Thyroid gland (tissue), 4 donors: ENCODE results near the gene NEMP1.

Experiments
- POLR2A ChIP-seq, 2 donors: fragments of 450-650 bp; IDR thresholded peaks; one replicate each; pipeline ENCODE4 v1.6.1; 2017; ENCODE audit warnings: antibody characterized with exemption in 2 of 2, mild to moderate bottlenecking in 2 of 2, moderate library complexity in 1 of 2
- TF ChIP-seq, protein P1 (sequence below), 6 experiments: fragments of 200-600 bp in 3 of 6; fragments of 450-650 bp in 3 of 6; sonication (generic) in 3 of 6; IDR thresholded peaks; one replicate each; pipeline ENCODE4 v1.5.1; 2016 to 2019; ENCODE audit warnings: antibody characterized with exemption in 6 of 6, mild to moderate bottlenecking in 2 of 6, inconsistent platforms in 1 of 6, moderate library complexity in 1 of 6

DNA sequence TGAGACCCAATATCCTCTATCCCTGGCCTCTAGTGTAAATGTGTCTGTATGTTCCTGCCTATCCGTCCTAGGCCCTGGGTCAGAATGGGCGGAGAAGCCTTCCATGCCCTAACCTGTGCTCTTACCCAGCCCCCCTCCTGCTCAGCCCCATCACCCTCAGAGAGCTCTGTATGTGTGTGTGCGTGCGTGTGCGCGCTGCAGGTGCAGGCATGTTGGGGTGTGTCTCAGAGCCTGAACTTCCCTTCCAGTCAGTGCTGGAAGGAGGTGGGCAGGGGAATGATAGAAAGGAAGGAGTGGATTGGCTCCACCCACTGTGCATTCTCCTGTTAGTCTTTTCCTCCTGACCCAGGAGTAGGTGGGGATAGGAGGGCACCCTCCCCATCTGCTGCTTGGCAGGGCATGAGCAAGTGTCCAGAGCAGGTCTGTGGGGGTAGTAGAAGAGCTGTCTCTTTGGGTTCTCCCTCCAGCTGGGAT lies 17.5 kb upstream of the NEMP1 start:
- TF ChIP-seq, protein P1, sequence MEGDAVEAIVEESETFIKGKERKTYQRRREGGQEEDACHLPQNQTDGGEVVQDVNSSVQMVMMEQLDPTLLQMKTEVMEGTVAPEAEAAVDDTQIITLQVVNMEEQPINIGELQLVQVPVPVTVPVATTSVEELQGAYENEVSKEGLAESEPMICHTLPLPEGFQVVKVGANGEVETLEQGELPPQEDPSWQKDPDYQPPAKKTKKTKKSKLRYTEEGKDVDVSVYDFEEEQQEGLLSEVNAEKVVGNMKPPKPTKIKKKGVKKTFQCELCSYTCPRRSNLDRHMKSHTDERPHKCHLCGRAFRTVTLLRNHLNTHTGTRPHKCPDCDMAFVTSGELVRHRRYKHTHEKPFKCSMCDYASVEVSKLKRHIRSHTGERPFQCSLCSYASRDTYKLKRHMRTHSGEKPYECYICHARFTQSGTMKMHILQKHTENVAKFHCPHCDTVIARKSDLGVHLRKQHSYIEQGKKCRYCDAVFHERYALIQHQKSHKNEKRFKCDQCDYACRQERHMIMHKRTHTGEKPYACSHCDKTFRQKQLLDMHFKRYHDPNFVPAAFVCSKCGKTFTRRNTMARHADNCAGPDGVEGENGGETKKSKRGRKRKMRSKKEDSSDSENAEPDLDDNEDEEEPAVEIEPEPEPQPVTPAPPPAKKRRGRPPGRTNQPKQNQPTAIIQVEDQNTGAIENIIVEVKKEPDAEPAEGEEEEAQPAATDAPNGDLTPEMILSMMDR (IDR thresholded peaks at IDR 0.05) = no peak
- TF ChIP-seq POLR2A (IDR thresholded peaks at IDR 0.05) = no peak
